Fibroblast of villous mesenchyme (primary cell): ENCODE data around the gene AMPH. TPM values are rescaled to one million over a fixed set of nuclear protein-coding genes. Genes with fewer than 3 reads are reported as not detected.

ENCODE experiments used
- DNase-seq: peaks from one replicate; pipeline ENCODE4 v3.0.0-alpha.2; 2010; ENCODE audit warnings: low read depth
- H3K4me3 ChIP-seq: 2 replicates; pipeline ENCODE4 v1.5.1; 2011; ENCODE audit warnings: low read depth, mild to moderate bottlenecking, low read length
- total RNA-seq: library from RNA; depleted of rRNA; stranded (reverse); fragments of >200 nt; gene quantifications from 2 replicates; pipeline ENCODE4 v1.2.3, GENCODE V29; 2012
- TF ChIP-seq, protein P1 (sequence below): IDR thresholded peaks from 2 replicates; pipeline ENCODE4 v1.5.1; 2012; ENCODE audit warnings: low read depth, mild to moderate bottlenecking, low read length; ENCODE audit not compliant: insufficient read depth

AMPH gene
- total RNA-seq, 1 donor, result 0.86 TPM

DNA sequence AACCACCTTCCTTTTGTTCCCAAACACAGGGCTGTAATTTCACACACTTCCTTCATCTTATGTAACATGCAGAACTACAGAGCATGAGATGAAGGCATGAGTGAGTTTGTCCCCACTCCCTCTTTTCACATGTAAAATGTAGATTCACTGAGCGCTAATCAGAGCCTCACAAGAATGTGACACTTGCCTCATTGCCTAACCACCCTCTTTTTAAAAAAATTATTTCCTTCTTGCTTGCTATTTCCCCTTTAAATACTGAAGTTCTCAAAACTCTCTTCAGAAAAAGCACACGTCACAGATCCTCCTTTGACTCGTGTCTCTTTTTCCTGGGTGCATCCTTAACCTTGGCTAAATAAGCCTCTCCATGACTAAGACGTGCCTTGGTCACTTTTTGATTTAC is 236.5 kb downstream of the AMPH start:
- TF ChIP-seq, protein P1, sequence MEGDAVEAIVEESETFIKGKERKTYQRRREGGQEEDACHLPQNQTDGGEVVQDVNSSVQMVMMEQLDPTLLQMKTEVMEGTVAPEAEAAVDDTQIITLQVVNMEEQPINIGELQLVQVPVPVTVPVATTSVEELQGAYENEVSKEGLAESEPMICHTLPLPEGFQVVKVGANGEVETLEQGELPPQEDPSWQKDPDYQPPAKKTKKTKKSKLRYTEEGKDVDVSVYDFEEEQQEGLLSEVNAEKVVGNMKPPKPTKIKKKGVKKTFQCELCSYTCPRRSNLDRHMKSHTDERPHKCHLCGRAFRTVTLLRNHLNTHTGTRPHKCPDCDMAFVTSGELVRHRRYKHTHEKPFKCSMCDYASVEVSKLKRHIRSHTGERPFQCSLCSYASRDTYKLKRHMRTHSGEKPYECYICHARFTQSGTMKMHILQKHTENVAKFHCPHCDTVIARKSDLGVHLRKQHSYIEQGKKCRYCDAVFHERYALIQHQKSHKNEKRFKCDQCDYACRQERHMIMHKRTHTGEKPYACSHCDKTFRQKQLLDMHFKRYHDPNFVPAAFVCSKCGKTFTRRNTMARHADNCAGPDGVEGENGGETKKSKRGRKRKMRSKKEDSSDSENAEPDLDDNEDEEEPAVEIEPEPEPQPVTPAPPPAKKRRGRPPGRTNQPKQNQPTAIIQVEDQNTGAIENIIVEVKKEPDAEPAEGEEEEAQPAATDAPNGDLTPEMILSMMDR, result no peak
- DNase-seq, result no peak
- no peak overlapping the region for H3K4me3 ChIP-seq

DNA sequence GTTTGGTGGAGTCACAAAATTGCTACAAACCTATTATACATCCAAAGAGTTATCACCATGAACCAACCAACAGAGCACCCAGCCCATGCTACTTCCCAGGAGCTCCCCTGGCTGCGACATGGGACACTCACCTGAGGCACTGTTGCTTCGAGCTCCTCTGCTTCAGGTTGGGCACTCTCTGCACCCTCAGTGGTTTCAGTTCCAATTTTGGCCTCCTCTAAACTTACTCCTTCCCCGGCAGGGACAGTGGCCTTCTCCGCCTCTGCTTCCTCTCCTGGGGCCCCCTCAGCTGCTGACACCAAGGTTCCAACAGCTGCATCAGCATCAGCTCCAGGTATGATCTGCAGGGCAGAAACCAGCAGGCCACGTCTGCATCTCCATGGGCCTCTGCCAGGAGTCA is 237.3 kb downstream of the AMPH start:
- DNase-seq, result no peak
- TF ChIP-seq, protein P1, result no peak
- no peak overlapping the region for H3K4me3 ChIP-seq

DNA sequence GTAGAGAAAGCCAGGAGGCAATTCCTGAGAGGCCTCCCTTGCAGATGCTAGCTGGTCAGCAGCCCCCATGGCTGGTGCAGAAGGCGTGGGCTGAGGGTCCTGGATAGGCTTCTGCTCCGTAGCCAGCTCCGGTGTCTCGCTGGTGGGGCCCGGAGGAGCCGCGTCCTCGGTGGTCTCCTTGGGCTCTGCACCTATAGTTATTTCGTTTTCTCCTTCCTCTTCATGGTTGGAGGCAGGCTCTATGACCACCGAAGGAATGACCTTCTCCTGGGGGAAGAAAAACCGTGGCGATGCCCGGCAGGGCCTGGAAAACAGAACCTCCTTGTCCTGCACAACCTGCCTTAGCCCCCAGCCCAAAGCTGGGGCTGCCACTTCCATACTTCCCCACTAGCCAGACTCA is 239.4 kb downstream of the AMPH start:
- H3K4me3 ChIP-seq, result no peak overlapping the region
- TF ChIP-seq, protein P1, result no peak
- DNase-seq, result no peak

DNA sequence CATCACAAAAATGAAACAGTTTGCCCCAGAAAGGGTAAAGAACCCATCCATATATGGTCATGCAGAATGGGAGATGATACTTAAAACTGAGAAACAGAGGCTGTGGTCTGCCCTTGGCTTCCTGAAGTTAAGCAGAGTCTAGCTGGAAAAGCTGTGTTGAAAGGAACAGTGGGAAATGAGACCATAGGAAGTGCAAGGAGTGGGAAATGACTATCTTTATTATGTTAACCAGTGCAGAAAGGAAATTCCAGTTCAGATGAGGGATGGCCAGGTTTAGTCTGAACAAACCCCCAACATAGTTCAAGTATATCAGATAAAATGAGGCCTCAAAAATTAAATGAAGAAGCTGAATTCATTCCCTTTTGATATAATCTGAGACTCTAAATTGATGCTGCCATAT is 245.5 kb downstream of the AMPH start:
- H3K4me3 ChIP-seq, result no peak overlapping the region
- no peak for DNase-seq
- TF ChIP-seq, protein P1, result no peak

DNA sequence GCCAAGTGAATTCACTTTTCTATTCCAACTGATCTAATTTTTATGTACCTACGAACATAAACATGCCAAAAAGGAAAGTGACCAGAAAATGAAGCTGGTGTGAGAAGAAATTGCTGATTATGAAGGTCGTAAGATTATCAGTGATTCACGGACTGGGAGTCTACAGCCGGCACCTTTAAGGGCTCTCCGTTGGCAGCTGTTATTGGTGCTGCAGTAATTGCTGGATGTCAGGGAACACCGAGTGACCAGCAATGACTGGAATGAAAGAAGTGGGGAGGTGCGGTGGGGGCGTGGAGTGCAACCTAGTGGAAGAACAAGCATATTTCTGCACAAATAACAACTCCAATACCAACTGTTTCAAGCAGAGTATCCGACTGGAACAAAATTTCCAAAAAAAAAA is 247.9 kb downstream of the AMPH start:
- TF ChIP-seq, protein P1, result no peak
- no peak for DNase-seq
- H3K4me3 ChIP-seq, result no peak overlapping the region

DNA sequence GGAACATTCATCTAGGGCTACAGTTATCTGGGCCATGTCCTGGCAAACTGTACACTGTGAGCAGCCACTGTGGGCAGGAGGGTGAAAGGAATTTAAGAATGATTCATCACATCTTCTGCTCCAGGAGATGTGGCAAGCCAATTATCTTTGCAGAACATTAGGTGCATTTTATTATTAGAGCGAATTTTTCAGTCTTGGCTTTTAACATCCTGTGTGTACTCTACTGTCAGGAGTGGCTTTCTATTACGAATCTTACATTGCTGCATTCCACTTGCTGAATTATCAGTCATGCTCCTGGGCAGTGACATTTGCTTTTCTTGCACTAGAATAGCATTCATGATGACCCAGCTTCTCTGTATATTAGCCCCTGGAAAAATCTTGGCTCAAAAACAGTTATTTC is 248.5 kb downstream of the AMPH start:
- TF ChIP-seq, protein P1, result no peak
- no peak overlapping the region for H3K4me3 ChIP-seq
- DNase-seq, result no peak

DNA sequence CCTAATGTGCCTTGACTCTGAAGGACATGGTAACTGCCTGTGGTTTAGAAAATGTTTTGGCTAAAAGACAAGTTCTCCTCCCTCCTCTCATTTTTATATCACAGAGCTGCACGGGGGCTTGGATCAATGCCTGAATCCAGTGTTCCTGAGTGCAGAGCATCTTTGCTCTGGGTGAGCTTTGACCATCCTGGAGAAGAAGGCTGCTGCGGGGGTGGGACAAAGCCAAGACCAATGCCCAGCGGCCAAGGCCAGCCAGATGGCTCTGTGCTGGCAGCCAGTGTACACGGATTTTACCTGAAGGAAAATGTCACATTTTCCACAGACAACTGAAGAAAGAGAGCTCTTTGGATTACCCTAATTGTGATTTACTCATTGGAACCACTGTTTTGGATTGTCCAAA is 255.7 kb downstream of the AMPH start:
- TF ChIP-seq, protein P1, result no peak
- no peak overlapping the region for H3K4me3 ChIP-seq
- DNase-seq, result no peak
